Keratinocyte (primary cell): Measurements from ENCODE around the gene ITPKB. TPM values are rescaled to one million over a fixed set of nuclear protein-coding genes. Genes with fewer than 3 reads are reported as not detected.

Source experiments
- DNase-seq: peaks from one replicate; pipeline ENCODE4 v3.0.0-alpha.2; 2011; ENCODE audit warnings: low read depth, missing footprints, low spot score
- FAIRE-seq: peaks from 2 replicates; lab custom pipeline; 2011; peaks lifted over from hg19 to GRCh38; lab: Jason Lieb, UNC
- H2AFZ ChIP-seq: 2 replicates; pipeline ENCODE4 v1.6.0; 2012; ENCODE audit warnings: low read length, control low read depth, inconsistent platforms; ENCODE audit not compliant: control insufficient read depth
- H3K27ac ChIP-seq: 2 replicates; pipeline ENCODE4 v1.5.1; 2011; ENCODE audit warnings: low read length; ENCODE audit not compliant: control insufficient read depth, insufficient read depth
- H3K27me3 ChIP-seq: 3 replicates; pipeline ENCODE4 v1.6.0; 2011; ENCODE audit warnings: low read length; ENCODE audit not compliant: control insufficient read depth, insufficient read depth; ENCODE audit errors: extremely low read depth
- H3K36me3 ChIP-seq, 2 experiments: 2 replicates in 1 of 2; 3 replicates in 1 of 2; pipeline ENCODE4 v1.5.1; 2011; ENCODE audit warnings: low read length in 2 of 2, mild to moderate bottlenecking in 1 of 2; ENCODE audit not compliant: control insufficient read depth in 2 of 2, insufficient read depth in 2 of 2; ENCODE audit errors: extremely low read depth in 1 of 2
- H3K4me1 ChIP-seq: 3 replicates; pipeline ENCODE4 v1.5.1; 2011; ENCODE audit warnings: low read length; ENCODE audit not compliant: control insufficient read depth, insufficient read depth; ENCODE audit errors: extremely low read depth
- H3K4me2 ChIP-seq: 3 replicates; pipeline ENCODE4 v1.6.0; 2011; ENCODE audit warnings: low read depth, low read length; ENCODE audit not compliant: control insufficient read depth, insufficient read depth; ENCODE audit errors: extremely low read depth
- H3K4me3 ChIP-seq, 3 experiments: fragments of 200-600 bp in 1 of 3; sonication (generic) in 1 of 3; 2 replicates in 2 of 3; 3 replicates in 1 of 3; pipeline ENCODE4 v1.5.1; 2011 to 2016; ENCODE audit warnings: low read length in 3 of 3, mild to moderate bottlenecking in 3 of 3, control low read depth in 2 of 3, inconsistent platforms in 1 of 3, low read depth in 1 of 3, mixed read lengths in 1 of 3, mixed run types in 1 of 3, moderate library complexity in 1 of 3; ENCODE audit not compliant: control insufficient read depth in 2 of 3, insufficient read depth in 2 of 3; ENCODE audit errors: extremely low read depth in 1 of 3
- H3K79me2 ChIP-seq: 2 replicates; pipeline ENCODE4 v1.6.0; 2012; ENCODE audit warnings: low read length; ENCODE audit not compliant: control insufficient read depth, insufficient read depth
- H3K9ac ChIP-seq: 3 replicates; pipeline ENCODE4 v1.6.0; 2011; ENCODE audit warnings: low read length; ENCODE audit not compliant: control insufficient read depth, insufficient read depth; ENCODE audit errors: extremely low read depth
- H3K9me1 ChIP-seq: 3 replicates; pipeline ENCODE4 v1.6.0; 2011; ENCODE audit warnings: low read length; ENCODE audit not compliant: control insufficient read depth, insufficient read depth; ENCODE audit errors: extremely low read depth
- H3K9me3 ChIP-seq: 2 replicates; pipeline ENCODE4 v1.5.1; 2012; ENCODE audit warnings: low read depth, low read length; ENCODE audit not compliant: control insufficient read depth
- H4K20me1 ChIP-seq: 3 replicates; pipeline ENCODE4 v1.6.0; 2011; ENCODE audit warnings: low read length; ENCODE audit not compliant: control insufficient read depth, insufficient read depth; ENCODE audit errors: extremely low read depth
- CTCF ChIP-seq, 3 experiments: IDR thresholded peaks in 1 of 3; conservative IDR thresholded peaks in 1 of 3; optimal IDR thresholded peaks in 1 of 3; 2 replicates in 2 of 3; 3 replicates in 1 of 3; pipeline versions ENCODE3 to v1.5.1; 2011; ENCODE audit warnings: low read length in 3 of 3, mild to moderate bottlenecking in 3 of 3, moderate library complexity in 2 of 3, control low read depth in 1 of 3, inconsistent platforms in 1 of 3; ENCODE audit not compliant: insufficient read depth in 2 of 3; ENCODE audit errors: extremely low read depth in 1 of 3
- EZH2 ChIP-seq: IDR thresholded peaks from one replicate; pipeline ENCODE4 v1.6.1; 2012; ENCODE audit warnings: inconsistent platforms, mild to moderate bottlenecking, low read length, moderate library complexity
- dilution Hi-C: fragments of 300-500 bp; cut with MboI; formaldehyde crosslinking; loops from one replicate; pipeline ENCODE4 v1.7.0; 2020; ENCODE audit warnings: low sequenced_read_pairs; ENCODE audit not compliant: extremely low pct_ligation_motif_present
- polyA plus RNA-seq, 5 experiments: library from polyadenylated mRNA; depleted of rRNA in 3 of 5; stranded (reverse) in 3 of 5; stranded (forward) in 1 of 5; unstranded in 1 of 5; fragments of >200 nt; gene quantifications; 1 replicate in 1 of 5; 2 replicates in 3 of 5; 3 replicates in 1 of 5; pipeline versions ENCODE4 v1.2.1 to v1.2.3, GENCODE V29; 2011 to 2012; ENCODE audit warnings: missing spikeins in 2 of 5, low read depth in 1 of 5, low replicate concordance in 1 of 5

ITPKB gene
- polyA plus RNA-seq, 1 donor (not counting 4 experiments of a cell fraction or from before 2014, with no cell fraction given), result 3.2 TPM

- H3K4me3 ChIP-seq, result no peak overlapping the region
- TF ChIP-seq EZH2, result no peak
- no peak for TF ChIP-seq CTCF (optimal IDR thresholded peaks at IDR 0.05 in 1 of 3, IDR thresholded peaks at IDR 0.05 in 1 of 3, conservative IDR thresholded peaks at IDR 0.05 in 1 of 3; ENCODE audit: extremely low read depth in 1 of 3, insufficient read depth in 2 of 3, low read length in 3 of 3)
- H3K4me1 ChIP-seq, result peaks cover 31% of the 10 kb centered on the region
- DNase-seq (no peak), FAIRE-seq (no peak)
- no peak overlapping the region for H3K27ac ChIP-seq
- H3K36me3 ChIP-seq, result no peaks in the 10 kb centered on the region
- dilution Hi-C loops, result no loop called here
- no peaks in the 10 kb centered on the region for H4K20me1 ChIP-seq
- H3K9me3 ChIP-seq, result no peaks in the 10 kb centered on the region
- H3K4me2 ChIP-seq, result no peak overlapping the region
- H3K9me1 ChIP-seq, result peaks cover 3% of the 10 kb centered on the region
- no peaks in the 10 kb centered on the region for H3K27me3 ChIP-seq
- H3K79me2 ChIP-seq, result no peaks in the 10 kb centered on the region
- H2AFZ ChIP-seq, result no peak overlapping the region
- no peak overlapping the region for H3K9ac ChIP-seq
Measured at GRCh38 chr1:226706684-226707083, 32.4 kb downstream of the ITPKB start.

GRCh38 chr1:226704169-226704937 lies 34.7 kb downstream of the ITPKB start:
- Histone ChIP-seq H3K9ac (no peak overlapping the region), H3K9me3 (no peaks in the 10 kb centered on the region), H3K27me3 (no peaks in the 10 kb centered on the region), H3K27ac (no peak overlapping the region), H3K4me1 (peaks cover 21% of the 10 kb centered on the region), H3K9me1 (no peaks in the 10 kb centered on the region), H2AFZ (no peak overlapping the region), H3K4me2 (peak overlapping the region; percentile 70), H4K20me1 (no peaks in the 10 kb centered on the region), H3K4me3 (no peak overlapping the region), H3K36me3 (peaks cover 0 to 1% of the 10 kb centered on the region in 2 experiments), H3K79me2 (no peaks in the 10 kb centered on the region)
- TF ChIP-seq CTCF (optimal IDR thresholded peaks at IDR 0.05 in 1 of 3, IDR thresholded peaks at IDR 0.05 in 1 of 3, conservative IDR thresholded peaks at IDR 0.05 in 1 of 3; ENCODE audit: extremely low read depth in 1 of 3, insufficient read depth in 2 of 3, low read length in 3 of 3), result no peak
- dilution Hi-C loops, result no loop called here
- FAIRE-seq, result no peak
- DNase-seq, result no peak
